GM21367 (cell line): ENCODE measurements around the gene SLC35E1.

Experiments
- ATAC-seq: cut with Tn5 transposase; IDR thresholded peaks from one replicate; pipeline ENCODE4 v1.9.1; 2021; ENCODE audit not compliant: unreplicated experiment

SLC35E1 gene

DNA sequence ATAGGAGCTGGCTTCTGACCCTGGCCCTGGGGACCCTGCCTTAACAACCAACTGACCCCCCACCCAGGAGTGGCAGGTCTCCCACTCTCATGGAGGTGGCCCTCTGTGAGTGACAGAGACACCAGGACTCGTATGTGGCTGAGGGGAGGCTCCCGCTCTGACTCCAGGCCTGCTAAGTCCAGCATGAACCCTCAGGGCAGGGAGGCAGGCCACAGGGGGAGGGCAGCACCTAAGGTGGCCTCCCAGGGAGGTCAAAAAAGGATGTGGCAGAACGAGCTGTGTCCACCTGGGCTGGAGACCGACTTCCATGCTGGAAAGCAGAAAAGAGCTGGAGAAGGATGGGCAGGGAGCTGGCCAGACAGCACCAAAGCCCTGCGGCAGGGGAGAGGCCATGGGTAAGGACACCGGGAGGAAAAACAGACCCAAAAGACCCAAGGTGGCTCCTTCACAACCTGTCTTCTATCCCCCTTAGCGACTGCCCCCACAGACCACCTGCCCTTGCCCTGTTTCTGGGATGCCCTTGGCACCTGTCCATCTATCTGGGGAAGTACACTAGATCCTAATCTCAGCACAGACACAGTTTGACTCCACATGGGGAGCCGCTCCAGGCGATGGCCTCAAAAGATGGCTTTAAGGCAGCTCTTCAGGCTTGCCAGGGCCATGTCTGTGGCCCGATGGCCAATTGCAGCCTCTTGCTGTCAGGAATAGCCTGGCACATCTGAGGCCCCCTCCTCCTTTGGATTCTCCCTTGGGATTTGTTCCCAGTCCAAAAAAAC is 10.5 kb upstream of the SLC35E1 start:
- no peak for ATAC-seq

DNA sequence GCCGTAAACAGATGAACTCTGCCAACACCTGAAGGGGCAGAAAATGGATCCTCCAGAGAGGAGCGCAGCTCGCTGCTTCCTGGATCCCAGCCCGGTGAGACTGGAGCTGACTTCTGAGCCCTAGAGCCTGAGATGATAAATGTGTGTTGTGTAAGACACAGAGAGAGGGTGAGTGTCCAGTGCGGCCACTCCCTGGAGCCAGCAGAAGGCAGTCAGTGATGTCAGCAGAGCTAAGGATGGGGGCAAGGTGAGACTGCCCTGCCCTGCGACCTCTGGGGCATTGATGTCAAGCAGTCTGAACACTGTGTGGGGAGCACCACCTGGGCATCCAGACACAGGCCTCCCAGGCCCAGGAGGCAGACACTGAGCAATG is 9.7 kb upstream of the SLC35E1 start:
- ATAC-seq, result no peak

DNA sequence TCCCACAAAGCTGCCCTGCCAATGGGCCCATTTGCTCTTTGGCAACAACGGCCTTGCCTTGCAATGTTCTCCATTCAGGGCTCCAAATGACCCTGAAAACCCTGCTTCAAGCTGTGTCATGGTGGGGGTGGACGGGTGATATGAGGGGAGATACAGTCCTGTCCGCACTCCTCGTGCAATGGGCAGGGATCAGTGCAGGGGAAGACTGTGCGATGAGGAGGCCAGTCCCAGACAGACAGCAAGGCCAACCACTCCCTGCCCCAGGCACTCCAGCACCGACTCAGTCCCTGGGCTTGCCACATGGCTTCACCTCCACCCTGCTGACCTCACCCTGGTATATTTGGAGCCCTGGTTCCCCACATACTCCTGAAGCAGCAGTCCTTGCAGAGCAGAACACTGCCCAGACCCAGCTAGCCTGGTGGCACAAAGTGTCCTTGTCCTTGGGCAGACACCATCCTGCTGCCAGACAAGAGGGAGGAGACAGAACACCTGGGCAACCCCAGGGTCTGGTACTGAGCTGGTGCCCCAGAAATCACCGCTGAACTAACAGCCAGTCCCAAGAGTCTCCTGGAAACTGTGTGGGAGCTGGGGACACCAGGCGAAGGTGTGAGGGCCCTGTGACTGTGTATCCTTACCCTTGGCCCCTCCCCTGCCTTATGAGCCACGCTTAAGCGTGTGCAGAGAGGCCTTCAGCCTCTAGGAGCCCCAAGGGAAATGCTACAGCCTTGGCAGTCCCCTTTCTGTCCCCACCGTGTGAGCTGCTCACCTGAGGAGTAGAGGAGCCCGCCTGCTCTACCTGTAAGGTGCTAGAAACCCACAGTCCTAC is 9.1 kb upstream of the SLC35E1 start:
- ATAC-seq, result no peak

DNA sequence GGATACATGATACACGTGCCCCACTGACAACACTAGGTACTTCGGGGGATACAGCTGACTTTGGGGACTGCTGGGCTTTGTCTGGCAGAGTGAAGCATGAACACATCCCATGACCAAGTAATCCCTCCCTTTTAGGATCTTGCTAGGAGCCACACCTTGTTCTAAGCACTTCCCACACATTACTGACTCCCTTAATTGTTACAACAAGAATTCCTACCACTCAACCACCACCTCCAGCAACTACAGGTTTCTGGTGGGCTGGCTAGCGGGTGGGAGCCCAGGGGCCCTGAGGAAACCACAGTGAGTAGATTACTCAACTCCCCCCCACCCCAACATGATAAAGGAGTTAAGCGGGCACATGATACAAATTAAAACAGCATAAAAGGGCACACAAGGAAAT is 7.2 kb upstream of the SLC35E1 start:
- no peak for ATAC-seq

DNA sequence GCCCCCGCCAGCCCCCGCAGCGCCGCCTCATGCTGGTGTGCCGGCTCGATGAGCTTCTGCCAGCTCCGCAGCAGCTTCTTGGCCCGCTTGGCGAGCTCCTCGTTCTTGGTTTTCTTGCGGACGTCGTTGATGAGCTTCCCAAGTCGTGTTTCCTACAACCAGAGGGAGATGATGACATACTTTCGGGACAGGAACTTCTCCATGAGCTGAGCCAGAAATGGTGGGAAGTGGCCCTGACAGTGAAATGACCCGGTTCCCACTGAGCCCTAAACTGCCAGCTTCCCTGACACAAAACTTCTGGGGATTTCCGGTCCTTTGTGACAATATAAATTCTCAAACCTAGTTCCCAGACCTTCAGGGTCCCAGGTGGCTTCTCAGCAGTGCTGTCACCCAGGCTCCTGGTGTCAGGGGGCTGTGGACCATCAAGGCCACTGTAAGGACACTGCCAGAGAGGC is 5.3 kb upstream of the SLC35E1 start:
- ATAC-seq, result no peak

DNA sequence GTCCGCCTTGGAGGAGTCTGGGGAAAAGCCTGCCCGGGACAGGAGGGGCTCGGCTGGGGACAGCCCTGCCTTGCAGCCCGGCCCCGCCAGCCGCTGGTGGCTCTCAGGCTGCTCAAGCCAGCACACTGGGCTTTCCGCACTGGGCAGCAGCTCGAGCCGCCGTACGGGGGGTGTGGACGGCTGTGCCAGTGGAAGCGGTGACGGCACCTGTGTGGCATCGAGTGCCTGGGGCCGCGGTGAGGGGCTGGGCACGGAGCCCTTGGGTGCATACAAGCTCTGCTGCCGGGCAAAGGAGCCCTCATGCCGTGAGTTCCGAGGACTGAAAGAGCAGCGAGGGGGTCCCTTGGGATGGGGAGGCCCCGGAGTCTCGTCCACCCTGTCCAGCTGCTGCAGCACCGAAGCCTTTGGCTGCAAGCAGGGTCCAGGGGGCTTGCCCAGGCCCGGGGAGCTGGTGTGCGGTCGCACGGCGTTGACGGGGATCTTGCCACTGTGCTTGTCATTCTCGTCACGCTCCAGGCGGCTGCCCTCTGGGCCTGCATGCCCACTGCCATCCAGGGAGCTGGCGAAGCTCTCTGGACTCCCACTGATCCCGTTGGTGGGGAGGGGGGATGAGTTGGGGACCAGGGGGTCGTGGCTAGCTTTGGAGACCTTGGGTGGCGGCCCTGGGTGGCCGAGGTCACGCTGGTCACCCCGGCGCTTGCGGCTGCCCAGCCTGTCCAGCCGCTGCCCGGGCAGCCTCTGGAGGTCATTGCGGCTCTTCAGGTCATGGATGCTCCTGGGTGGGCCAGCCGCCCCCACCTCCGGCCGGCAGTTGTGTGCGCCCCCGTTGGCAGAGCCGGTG is 4.7 kb upstream of the SLC35E1 start:
- ATAC-seq, result no peak

DNA sequence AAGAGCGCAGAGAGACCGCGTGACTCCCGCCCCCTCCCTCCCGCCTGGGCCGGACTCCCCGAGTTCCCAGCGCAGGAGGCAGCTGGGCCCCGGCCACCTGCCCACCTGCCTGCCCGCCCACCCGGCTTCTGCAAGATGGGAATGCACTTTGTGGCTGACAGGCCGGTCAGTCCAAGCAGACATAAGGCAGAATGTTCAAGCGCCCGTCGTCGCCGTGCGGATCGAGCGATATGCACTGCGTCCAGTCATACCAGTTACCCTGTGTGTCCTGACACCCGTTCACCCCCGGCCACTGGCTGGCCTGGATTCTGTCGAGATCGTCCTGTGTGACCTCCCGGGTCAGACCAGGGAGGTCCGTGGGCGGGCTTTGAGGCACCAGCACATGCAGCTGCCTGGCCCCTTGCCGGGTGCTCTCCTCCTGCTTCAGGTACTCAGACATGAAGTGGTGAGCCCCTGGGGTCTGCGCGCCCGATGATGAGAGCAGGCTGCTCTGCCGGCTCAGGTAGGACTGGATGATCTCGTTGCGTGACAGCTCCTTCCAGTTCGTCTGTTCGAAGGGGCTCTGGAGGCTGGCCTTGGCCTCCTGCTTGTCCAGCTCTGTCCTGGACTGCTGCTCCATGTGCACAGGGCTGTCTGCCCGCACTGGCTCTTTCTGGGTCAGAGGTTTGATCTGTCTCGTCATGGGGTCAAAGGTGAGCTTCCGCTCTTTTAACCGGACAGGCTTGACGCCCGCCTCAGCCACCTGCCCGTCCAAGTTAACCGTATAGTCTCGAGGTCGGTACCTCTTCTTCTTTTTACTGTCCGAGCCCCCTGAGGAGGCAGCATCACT is 3.9 kb upstream of the SLC35E1 start:
- ATAC-seq, result no peak

DNA sequence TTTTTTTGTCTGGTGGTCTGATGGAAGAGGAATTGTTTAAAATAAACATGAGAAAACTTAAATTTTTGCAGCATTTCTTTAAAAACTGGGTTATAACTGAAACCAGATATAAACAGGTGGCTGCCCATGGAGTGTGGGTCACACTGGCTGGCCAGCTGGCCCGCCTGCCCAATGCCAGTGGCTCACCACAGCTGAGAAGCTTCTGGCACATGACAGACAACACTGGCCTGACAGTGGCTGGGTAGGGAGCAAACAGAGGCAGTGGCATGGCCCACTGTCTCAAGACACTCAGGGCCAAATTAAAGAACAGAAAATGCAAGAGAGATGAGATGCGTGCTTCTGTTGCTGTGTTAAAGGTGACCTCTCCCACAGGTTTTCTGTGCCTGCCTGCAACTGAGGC is 3.1 kb upstream of the SLC35E1 start:
- no peak for ATAC-seq

DNA sequence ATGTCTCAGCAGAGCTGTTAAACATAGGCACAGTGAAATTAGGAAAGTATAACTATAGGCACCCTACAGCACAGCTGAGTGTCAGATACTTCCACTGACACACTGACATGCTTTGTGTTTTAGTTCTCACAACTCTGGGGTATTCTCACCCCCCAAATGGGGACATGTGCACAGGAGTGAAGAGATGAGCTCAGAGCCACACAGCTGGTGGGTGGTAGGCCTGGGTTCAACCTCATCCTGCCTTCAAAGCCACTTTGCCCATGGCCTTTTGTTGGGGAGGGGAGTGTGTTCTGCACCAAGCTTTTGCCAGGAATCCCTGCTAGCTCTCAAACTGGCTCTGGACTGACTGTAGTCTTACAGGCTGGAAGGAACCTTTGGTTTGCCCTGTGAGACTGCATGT is 1.7 kb upstream of the SLC35E1 start:
- no peak for ATAC-seq

DNA sequence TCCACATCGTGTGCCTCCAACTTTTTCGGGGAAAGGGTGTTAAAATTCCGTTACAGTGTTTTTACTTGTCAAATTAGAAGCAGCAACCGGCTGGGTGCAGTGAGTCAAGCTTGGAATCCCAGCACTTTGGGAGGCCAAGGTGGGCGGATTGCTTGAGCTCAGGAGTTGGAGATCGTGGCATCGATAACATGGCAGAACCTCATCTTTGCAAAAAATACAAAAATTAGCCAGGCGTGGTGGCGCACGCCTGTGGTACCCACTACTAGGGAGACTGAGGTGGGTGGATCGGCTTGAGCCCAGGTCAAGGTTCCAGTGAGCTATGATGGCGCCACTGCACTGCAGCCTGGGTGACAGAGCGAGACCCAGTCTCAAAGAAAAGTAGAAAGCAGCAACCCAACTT is 1.1 kb upstream of the SLC35E1 start:
- ATAC-seq, result no peak

DNA sequence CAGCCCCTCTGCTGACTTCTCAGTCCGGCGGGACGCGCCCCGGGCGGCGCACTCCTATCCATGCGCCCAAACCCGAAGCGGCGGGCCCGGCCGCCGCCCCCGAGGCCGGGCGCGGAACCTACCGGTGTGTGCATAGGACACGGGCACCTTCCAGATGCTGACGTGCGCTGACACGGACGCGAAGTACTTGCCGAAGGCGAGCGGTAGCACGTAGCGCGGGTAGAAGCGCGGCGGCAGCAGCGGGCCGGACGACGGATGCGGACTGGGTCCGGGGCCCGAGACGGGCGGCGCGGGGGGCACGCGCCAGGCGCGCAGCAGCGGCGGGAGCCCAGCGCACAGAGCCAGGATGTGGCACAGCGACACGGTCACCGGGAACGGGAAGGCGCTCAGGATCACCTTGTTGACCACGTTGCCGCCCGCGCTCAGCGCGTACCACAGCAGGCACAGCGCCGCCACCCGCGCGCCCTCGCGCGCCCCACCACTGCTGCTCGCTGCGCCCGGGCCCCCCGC is 338 bp downstream of the SLC35E1 start:
- ATAC-seq, result peak; percentile 15

DNA sequence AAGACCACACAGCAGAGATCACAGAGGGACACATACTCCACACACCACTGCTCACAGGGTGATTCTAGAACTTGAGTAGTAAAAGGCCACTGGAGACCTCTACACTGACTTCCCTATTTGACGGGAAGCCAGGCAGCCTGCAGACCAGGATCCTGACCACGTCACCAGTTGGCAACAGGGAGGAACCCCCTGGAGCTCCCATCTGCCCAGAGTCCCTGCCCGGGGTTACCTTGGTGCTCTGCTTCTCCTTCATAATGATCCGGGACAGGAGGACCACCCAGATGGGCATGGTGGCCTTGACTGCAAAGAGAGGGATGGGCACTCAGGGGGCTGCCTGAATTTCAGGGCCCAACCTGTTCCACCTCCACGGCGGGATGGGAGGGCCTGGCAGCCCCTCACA is 932 bp downstream of the SLC35E1 start:
- ATAC-seq, result no peak

DNA sequence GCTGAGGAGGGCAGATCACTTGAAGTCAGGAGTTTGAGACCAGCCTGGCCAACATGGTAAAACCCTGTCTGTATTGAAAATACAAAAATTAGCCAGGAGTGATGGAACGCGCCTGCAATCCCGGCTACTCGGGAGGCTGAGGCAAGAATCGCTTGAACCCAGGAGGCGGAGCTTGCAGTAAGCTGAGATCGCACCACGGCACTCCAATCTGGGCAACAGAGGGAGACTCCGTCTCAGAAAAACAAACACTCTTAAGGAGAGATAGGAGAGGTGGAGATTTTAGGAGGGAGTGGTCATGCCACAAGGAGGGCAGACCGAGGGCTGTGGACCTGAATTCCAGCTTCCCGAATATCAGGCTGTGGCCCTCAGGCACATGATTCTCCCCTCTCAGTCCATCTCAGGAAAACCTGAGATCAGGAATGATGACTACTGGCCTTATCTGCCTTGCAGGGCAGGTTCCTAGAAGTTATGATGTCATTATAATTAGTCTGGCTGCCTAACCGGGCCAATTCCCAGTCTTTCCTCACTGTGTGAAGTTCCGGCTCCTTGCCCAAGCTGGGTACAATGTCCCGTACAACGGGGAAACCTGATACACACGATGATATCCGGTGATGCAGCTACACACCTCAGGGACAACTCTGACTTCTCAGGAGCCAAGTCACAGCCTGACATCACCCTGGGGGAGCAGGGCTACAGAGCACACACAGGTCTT is 2.5 kb downstream of the SLC35E1 start:
- no peak for ATAC-seq

DNA sequence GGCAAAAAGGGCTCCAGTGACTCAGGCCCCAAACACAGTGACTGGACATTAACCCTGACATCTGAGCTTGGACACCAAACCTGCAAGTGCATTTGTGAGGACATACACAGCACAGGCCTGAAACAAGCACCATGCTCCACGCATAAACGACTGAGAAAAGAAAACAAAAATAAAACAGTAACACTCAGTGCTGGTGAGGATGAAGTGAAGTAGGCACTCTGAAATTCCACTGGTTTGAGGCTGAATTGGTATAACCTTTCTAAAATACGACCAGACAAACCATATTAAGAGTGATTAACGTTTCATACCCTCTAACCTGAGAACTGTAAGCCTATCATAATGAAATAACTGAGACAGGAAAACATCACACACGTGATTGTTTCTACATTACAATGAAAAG is 5.5 kb downstream of the SLC35E1 start:
- ATAC-seq, result no peak

DNA sequence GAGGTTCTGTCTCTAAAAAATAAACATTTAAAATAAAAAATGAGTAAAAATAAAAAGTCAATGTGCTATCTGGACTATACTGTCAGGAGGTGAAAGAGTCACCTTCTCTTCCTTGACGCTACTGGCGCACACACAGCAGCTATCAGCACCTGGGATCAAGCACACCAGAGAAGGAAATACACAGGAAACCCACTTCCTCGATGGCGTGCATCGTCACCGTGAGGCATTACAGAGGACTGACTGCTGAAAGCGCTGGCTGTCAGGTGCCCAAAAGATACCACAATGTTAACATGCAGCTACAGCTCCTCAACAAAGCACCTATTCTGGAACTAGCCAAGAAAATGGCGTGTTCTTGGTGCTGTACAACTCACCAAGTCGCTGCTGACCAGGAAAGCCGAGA is 6.1 kb downstream of the SLC35E1 start:
- ATAC-seq, result no peak

DNA sequence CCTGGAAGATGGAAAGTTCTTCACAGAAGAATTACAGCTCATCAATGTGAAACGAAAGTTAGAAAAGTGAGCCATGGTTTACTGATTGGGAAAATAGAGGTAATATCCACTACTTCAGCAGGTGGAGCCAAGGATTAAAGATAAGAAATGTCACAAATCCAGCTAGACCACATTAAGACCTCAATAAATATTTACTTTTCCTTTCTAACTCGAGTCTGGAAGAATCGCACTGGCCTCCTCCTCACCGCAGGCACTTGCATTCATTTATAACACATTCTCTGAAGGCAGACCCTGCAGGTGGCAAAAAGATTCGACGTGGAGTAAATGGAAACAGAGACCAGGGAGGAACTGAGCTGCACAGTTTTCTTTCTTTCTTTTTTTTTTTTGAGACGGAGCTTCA is 7.4 kb downstream of the SLC35E1 start:
- ATAC-seq, result no peak

DNA sequence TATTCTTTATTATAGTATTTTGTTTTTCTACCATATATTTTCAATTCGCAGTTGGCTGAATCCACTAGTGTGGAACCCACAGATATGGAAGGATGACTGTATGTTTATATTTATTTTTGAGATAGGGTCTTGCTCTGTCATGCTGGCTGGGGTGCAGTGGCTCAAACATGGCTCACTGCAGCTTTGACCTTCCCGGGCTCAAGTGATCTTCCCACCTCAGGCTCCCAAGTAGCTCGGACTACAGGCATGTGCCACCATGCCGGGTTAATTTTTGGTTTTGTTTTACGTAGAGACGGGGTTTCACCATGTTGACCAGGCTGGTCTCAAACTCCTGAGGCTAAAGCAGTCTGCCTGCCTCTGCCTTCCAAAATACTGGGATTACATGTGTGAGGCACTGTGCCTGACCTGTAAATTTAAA is 9.6 kb downstream of the SLC35E1 start:
- no peak for ATAC-seq

DNA sequence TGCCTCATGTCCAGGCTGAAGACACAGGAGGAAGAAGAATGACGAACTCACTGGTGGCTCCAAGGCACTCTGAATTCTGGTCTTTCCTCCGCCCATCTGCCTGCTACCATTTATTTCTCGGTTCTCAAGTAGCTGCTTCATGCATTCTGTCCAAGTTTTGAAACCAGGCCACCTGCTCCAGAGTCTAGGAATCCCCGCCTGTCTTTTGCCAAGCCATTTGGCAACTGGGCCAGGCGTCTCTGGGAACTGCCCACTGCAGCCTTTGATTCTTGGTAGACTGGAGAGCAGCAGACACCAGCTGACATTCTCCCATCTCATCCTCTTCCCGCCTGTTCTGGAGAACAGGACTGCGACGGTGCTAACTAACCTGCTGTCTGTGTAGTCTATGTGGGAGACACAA is 10.8 kb downstream of the SLC35E1 start:
- ATAC-seq, result no peak

DNA sequence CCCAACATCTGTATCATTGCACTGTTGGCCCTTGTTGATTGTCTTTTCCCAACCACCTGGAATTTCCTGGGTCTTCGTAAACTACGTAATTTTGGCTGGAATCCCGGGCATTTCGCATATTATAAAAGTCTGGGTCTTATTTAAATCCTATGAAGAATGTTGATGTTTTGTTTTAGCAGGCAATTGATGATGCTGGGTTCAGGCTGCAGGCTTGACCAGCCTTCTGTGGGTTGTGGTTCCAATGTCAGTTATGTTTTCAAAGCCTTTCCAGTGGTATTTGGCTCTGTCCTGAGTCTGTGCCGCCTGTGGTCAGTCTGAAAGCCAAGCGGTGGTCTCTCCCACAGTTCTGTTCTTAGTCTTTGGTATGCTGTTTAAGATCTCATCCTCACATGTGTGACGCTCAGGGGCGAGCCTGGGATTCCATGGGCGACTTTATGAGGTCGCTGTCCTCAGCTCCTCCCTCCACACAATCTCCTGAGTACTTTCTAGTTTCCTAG is 12.4 kb downstream of the SLC35E1 start:
- no peak for ATAC-seq

DNA sequence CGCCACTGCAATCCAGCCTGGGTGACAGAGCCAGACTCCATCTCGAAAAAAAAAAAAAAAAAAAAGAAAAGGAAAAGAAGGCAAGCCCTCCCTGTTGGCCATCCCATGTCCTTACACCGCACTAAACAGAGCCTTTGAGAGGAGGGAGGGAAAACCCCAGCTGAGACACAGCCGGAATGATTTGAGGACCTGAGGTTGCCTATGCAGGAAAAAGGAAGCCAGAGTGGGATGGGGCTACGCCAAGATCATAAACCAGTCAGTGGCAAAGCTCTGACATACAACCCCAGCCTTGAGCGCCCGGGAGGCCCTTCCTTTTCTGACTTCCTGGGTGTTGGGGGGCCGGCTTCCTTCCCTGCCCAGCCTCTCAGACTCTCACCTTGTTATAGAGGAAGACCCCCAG is 17.4 kb downstream of the SLC35E1 start:
- ATAC-seq, result no peak
